GM19328 (cell line): ENCODE data around the gene NOSTRIN.

ENCODE experiments used
- ATAC-seq: cut with Tn5 transposase; IDR thresholded peaks from one replicate; pipeline ENCODE4 v1.9.1; 2021; ENCODE audit warnings: mild to moderate bottlenecking, moderate library complexity; ENCODE audit not compliant: unreplicated experiment

The NOSTRIN gene

GRCh38 chr2:168814939-168815907, 12.8 kb downstream of the NOSTRIN start:
- no peak for ATAC-seq

DNA sequence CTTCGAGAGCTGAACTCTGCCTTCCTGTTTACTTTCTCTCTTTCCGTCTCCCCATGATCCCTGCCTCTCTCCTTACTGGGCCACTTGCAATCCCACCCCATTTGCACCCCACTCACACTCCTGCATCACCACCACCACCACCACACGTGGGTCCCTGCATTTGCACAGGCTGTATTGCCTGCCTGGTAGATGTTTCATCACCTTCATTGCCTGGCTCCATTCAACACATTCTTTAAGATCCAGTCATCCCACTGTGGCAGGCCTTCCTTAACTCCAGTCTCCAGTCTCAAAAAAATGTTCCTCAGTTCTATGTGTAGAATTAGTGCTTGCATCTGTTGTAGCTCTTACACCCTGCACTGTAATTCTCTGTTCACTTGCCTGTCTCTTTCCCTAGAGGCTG, 13.9 kb downstream of the NOSTRIN start:
- ATAC-seq = no peak

- ATAC-seq = no peak
Measured at GRCh38 chr2:168819050-168819715, 16.7 kb downstream of the NOSTRIN start.

DNA sequence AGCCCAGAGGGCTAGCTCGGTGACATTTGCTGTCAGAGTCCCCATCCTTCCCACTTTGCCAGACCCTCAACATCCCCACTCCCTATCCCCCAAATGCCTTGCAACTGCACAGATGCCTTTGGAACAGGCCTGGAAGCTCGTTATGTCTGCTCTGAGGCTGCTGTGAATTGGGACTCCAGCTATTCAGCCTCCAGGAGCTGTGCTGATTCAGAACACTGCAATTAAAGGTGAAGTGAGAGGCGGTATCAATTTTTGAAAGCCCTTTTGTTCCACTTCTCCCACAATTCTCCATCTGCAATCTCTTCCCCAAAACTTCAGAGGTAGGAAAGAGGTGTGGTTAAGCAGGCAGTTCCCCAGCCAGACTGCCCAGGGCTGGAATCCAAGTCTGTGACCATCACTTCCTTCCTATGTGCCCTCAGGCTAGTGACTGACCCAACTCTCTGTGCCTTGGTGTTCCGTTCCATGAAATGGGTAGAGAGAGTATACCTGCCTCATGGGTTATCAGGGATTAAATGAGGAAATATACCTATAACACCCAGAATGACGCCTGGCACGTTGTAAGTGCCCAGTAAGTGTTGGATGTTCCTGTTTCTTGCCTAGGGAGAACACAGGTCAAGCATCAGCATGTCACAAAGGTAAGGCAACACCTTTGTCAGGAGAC, 17.5 kb downstream of the NOSTRIN start:
- no peak for ATAC-seq

- no peak for ATAC-seq
Measured at GRCh38 chr2:168821577-168821976, 19.1 kb downstream of the NOSTRIN start.

DNA sequence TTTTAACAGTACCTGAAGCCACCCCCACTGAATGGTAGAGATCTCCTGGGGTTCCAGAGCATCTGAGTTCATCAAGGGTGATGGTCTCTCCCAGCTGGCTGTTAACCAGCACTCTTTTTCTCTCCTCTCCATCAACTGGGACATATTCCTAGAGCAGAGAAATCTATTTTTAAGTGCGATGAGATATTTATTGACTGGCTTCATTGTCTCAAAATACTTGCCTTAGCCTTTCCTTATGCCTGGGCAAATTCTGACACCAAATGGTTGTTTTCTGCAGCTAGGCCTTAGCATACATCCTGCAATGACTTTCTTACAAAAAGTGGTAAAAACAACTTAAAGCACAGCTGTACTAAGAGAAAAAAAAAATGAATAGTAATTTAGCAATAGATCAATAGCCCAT, 19.6 kb downstream of the NOSTRIN start:
- ATAC-seq = no peak

DNA sequence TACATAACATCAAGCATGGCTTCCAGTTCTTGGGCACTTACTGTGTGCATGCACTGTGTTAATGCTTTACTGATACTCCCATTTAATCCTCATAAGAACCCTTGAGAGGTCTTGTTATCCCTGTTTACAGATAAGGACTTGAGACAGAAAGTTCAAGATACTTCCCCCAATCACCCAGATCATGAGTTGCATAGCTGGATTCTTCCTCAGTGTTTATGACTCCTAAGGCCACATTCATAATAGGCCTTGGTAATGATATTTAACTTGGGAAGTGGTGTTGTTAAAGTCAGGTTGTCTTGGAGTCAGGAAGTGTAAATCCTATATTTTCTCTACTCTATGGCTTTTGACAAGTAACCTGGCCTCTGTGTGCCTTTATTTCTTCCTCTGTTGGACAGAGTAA, 22.7 kb downstream of the NOSTRIN start:
- no peak for ATAC-seq

DNA sequence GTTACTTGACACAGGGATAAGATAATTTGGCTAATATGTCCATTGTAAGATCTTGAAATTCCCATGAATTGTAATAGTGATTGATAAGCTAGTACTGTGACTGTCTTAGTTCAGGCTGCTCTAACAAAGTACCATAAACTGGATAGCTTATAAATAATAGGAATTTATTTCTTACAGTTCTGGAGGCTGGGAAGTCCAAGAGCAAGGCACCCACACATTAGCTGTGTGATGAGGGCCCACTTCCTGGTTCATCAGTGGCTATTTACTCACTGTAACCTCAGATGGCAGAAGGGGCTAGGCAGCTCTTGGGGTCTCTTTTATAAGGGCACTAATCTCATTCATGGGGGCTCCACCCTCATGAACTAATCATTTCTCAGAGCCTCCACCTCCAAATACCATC, 28.5 kb downstream of the NOSTRIN start:
- ATAC-seq = no peak

- no peak for ATAC-seq
Measured at GRCh38 chr2:168831662-168832061, 29.2 kb downstream of the NOSTRIN start.

- ATAC-seq = no peak
Measured at GRCh38 chr2:168835969-168836368, 33.5 kb downstream of the NOSTRIN start.

DNA sequence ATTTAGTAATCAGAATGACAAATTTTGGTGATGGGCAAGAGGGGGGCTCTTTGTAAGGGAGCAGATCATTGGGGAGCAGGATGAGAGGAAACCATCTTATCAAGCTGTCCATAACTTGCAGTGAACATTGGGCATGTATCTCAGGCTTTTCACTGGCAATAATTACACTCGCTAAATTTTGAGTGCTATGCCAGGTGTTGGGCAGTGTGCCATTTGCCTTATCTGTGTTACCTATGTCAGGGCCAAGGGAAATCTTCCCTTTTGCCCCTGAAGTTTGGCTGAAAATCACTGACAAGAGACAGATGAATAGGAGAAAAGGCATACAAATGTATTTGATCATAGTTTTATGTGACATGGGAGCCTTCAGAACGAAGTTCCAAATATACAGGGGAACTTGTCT, 39.0 kb downstream of the NOSTRIN start:
- ATAC-seq = no peak

DNA sequence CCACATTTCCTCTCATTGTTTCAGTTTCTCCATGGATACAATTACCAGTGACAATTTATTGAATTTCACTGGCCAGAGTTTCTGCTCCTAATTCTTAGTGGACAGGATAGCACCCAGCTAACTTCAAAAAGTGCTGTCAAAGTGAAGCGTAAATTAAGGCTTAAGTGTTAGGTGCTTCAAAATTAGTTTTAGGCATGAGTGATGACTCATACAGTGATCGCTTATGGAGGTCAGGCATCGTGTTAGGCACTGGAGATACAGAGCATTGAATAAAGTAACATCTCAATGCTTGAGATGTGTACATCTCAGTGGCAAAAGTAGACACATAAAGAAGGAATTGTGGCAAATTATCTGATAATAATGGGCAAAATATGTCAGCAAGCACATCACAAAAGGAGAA, 40.8 kb downstream of the NOSTRIN start:
- no peak for ATAC-seq

DNA sequence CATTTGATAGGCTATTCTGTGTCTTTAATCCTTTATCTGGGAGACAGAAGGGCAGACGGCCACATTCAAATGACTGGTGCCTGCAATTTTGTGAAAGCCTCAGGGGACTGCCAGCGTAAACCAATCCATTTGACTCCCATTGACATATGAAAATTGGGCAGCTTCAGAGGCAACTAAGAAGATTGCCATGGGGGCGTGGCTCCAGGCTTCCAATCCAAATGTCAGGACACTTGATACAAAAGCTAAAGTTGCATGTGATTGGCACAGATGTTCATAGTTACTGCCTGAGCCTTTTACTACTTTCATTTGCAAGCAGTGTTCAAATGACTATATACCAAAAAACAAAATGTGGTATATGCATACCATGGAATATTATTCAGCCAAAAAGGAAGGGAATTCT, 45.8 kb downstream of the NOSTRIN start:
- no peak for ATAC-seq

DNA sequence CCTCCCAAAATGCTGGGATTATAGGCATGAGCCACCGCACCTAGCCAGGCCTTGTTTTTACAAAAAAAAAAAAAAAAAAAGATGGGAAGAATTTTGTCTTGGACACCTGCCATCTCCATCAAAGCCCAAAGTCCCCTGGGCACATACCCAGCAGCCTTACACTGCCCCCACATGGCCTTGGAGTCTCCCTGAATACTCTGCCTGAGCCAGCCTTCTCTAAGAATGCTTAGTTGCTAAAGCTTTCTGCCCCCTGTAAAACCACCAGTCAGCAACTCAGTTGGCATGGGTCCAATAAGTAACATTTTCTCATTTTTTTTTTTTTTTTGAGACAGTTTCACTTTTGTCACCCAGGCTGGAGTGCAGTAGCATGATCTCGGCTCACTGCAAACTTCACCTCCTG, 47.2 kb downstream of the NOSTRIN start:
- ATAC-seq = no peak

DNA sequence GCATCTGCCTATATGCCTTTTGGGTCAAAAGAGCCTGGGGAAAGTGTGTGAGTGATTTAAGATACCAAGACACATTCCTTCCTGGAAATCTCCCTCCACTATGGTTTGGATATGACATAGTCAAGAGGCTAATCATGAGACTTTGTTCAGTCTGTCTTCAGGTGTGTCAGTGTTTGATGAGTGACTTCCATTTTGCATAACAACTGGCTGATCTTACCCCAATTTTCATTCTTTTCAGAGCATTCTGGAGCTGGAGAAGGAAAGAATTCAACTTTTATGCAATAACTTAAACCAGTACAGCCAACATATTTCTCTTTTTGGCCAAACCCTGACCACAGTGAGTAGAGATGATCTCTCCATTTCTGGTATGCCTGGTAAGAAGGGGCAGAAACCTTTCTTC, 48.4 kb downstream of the NOSTRIN start:
- ATAC-seq = no peak

GRCh38 chr2:168851674-168852320, 49.4 kb downstream of the NOSTRIN start:
- no peak for ATAC-seq

GRCh38 chr2:168852481-168852880, 50.0 kb downstream of the NOSTRIN start:
- no peak for ATAC-seq

DNA sequence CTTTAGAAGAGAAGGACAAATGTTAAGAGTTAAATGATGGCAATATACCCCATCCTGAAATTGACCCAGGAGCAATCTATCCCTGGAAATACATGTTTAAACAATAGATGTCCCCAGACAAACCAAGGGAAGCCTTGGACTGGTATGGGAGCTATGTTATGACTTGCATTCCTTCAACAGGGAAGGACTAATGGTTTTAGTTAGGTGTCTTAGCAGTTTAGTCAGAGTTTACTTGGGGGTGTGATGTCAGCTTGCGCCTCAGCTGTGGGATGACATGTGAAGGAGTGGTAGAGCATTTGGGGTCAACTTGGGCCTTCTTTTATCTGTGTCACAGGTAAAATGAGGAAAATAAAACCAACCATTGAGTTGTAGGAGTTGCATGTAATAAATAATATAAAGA, 51.0 kb downstream of the NOSTRIN start:
- ATAC-seq = no peak

- ATAC-seq = no peak
Measured at GRCh38 chr2:168854651-168855050, 52.2 kb downstream of the NOSTRIN start.

DNA sequence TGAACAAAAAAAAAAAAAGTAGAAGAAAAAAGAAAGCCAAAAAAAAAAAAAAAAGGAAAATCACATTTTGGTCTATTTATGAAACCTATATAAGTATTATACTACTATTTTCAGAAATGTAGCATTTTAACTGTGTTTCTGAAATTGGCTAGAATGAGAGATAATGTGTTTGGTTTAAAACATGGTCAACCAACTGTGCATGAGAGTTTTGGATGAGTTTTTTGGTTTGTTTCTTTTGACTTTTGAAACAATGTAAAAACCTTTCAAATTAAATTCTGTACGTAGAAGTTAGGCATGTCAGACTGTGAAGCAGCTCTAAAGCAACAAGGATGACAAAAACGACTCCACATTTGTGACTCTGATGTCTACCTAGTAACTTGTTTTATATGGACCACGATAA, 53.2 kb downstream of the NOSTRIN start:
- ATAC-seq = no peak

DNA sequence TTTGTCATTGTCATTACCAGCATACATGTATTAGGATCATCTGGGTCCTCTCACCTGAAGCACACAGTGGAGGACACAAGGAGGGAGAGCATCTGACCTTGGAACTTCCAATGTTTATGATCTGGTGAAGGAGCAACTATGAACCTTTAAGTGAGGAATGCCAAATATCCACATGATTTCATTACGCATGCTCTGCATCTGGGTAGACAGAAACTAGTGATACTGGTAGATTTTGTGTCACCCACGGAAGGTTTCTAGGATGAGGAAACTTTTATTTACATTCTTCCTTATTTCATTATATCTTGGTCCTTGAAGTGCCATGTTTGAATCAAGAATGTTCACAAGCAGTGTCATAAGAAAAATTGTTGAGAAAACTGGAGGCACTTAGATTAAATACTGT, 55.7 kb downstream of the NOSTRIN start:
- no peak for ATAC-seq
